KMS-11 (cell line): ENCODE results near the gene SYNPR.

Experiments used
- H2AFZ ChIP-seq: fragments of 200-600 bp; sonication (generic); 2 replicates; pipeline ENCODE4 v1.6.1; 2016; ENCODE audit warnings: antibody characterized with exemption, mixed run types, low read depth
- H3K27ac ChIP-seq: fragments of 200-600 bp; sonication (generic); 2 replicates; pipeline ENCODE4 v1.6.1; 2016; ENCODE audit warnings: mild to moderate bottlenecking, mixed run types
- H3K27me3 ChIP-seq: fragments of 200-600 bp; sonication (generic); 2 replicates; pipeline ENCODE4 v1.6.1; 2017; ENCODE audit warnings: mild to moderate bottlenecking, low read depth, mixed run types, moderate library complexity; ENCODE audit not compliant: insufficient read depth
- H3K36me3 ChIP-seq: fragments of 200-600 bp; sonication (generic); 2 replicates; pipeline ENCODE4 v1.6.1; 2017; ENCODE audit warnings: mild to moderate bottlenecking, mixed run types; ENCODE audit not compliant: insufficient read depth
- H3K4me1 ChIP-seq: fragments of 200-600 bp; sonication (generic); 2 replicates; pipeline ENCODE4 v1.6.1; 2016; ENCODE audit warnings: mild to moderate bottlenecking, low read depth, mixed run types; ENCODE audit not compliant: poor library complexity, severe bottlenecking
- H3K4me2 ChIP-seq: fragments of 200-600 bp; sonication (generic); 2 replicates; pipeline ENCODE4 v1.7.0; 2016; ENCODE audit warnings: mild to moderate bottlenecking, mixed run types
- H3K4me3 ChIP-seq: fragments of 200-600 bp; sonication (generic); IDR thresholded peaks from 2 replicates; pipeline ENCODE4 v1.6.1; 2017; ENCODE audit warnings: low read depth, low read length, mixed read lengths; ENCODE audit not compliant: insufficient read depth
- H3K79me2 ChIP-seq: fragments of 200-600 bp; sonication (generic); 2 replicates; pipeline ENCODE4 v1.6.1; 2016; ENCODE audit warnings: low read depth, mixed run types; ENCODE audit not compliant: insufficient read depth
- H3K9ac ChIP-seq: fragments of 200-600 bp; sonication (generic); 2 replicates; pipeline ENCODE4 v1.6.1; 2016; ENCODE audit warnings: mild to moderate bottlenecking, mixed run types
- H4K20me1 ChIP-seq: fragments of 200-600 bp; sonication (generic); 2 replicates; pipeline ENCODE4 v1.6.1; 2016; ENCODE audit warnings: mild to moderate bottlenecking, mixed run types; ENCODE audit not compliant: insufficient read depth
- TF ChIP-seq, protein P1 (sequence below): fragments of 200-600 bp; sonication (generic); conservative IDR thresholded peaks from 2 replicates; pipeline ENCODE4 v1.6.1; 2017; ENCODE audit warnings: low read depth, mild to moderate bottlenecking, antibody characterized with exemption, low read length, moderate library complexity, mixed read lengths

Gene SYNPR

DNA sequence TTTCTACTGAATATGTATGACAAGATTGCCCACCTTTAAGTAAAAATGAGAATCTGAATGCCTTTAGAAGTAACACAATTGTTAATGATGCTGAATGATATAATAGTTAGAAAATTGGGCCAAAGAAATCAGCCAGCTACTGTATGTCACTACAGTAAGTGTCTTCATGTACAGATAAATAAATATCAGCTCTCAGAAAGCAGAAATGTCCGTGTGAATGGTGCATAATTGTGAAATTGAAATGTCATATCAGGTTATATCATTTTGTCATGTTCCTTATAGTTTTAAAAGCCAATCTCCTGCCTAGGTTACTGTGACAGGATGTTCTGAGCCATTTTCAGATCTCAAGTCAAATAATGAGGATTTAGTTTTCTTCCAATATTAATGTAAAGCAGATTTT lies 283.8 kb downstream of the SYNPR start:
- no peaks in the 10 kb centered on the region for H3K4me1 ChIP-seq
- H3K36me3 ChIP-seq: no peaks in the 10 kb centered on the region
- H4K20me1 ChIP-seq: no peaks in the 10 kb centered on the region
- H2AFZ ChIP-seq: no peak overlapping the region
- no peak overlapping the region for H3K9ac ChIP-seq
- H3K79me2 ChIP-seq: no peaks in the 10 kb centered on the region
- no peak overlapping the region for H3K4me3 ChIP-seq
- no peaks in the 10 kb centered on the region for H3K27me3 ChIP-seq
- no peak overlapping the region for H3K27ac ChIP-seq
- H3K4me2 ChIP-seq: no peak overlapping the region
- TF ChIP-seq, protein P1, sequence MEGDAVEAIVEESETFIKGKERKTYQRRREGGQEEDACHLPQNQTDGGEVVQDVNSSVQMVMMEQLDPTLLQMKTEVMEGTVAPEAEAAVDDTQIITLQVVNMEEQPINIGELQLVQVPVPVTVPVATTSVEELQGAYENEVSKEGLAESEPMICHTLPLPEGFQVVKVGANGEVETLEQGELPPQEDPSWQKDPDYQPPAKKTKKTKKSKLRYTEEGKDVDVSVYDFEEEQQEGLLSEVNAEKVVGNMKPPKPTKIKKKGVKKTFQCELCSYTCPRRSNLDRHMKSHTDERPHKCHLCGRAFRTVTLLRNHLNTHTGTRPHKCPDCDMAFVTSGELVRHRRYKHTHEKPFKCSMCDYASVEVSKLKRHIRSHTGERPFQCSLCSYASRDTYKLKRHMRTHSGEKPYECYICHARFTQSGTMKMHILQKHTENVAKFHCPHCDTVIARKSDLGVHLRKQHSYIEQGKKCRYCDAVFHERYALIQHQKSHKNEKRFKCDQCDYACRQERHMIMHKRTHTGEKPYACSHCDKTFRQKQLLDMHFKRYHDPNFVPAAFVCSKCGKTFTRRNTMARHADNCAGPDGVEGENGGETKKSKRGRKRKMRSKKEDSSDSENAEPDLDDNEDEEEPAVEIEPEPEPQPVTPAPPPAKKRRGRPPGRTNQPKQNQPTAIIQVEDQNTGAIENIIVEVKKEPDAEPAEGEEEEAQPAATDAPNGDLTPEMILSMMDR: no peak

DNA sequence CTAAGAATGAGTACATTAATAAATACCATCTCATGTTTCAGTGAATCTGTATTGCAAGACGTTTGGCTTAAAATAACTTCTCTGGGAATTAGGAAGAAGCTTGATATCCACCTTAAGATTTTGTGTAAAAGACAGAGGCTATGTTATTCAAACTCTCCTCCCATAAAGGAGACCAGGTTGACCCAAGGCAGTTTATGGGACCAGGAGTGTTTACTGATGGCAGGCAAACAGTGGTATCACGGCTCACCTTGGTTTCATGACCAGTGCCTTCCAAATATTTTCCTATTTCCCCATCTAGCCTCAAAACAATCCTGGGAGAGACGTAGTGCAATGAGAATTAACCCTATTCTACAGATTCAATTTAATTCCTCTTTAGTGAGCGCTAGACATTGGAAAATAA lies 284.2 kb downstream of the SYNPR start:
- TF ChIP-seq, protein P1: no peak
- Histone ChIP-seq H3K9ac (no peak overlapping the region), H3K4me1 (no peaks in the 10 kb centered on the region), H3K4me2 (no peak overlapping the region), H3K4me3 (no peak overlapping the region), H3K79me2 (no peaks in the 10 kb centered on the region), H2AFZ (no peak overlapping the region), H3K36me3 (no peaks in the 10 kb centered on the region), H3K27me3 (no peaks in the 10 kb centered on the region), H3K27ac (no peak overlapping the region), H4K20me1 (no peaks in the 10 kb centered on the region)

DNA sequence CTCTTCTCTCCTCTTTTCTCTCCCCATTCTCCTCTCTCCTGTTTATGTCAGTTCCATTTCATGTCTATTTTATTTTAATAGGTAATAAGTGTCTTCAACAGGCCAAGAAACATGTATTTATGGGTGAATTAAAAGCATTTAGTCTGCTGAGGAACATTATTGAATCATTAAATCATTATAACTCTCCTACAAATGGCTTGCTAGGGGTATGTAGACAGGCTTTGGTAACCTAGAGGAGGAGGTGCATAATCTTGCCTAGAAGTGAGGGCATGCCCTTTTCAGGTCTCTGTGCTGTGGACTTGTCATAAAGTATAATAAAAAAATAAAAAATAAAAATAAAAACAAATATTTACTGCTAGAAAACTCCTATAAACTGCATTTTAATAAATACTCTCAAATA lies 285.5 kb downstream of the SYNPR start:
- Histone ChIP-seq H2AFZ (no peak overlapping the region), H3K4me1 (no peaks in the 10 kb centered on the region)
- TF ChIP-seq, protein P1: no peak

DNA sequence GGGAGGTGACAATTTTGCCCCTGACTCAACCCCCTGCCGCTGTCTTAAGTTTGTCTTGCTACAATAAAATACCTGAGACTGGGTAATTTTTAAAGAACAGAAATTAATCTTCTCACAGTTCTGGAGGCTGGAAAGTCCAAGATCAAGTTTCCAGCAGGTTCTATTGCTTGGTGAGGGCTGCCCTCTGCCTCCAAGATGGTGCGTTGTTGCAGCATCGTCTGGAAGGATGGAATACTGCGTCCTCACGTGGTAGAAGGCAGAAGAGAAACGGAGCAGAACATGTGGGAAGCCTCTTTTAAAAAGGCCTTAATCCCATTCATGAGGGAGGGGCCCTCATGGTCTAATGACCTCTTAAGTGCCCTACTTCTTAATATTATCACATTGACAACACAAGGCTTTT lies 287.1 kb downstream of the SYNPR start:
- no peak overlapping the region for H2AFZ ChIP-seq
- no peak overlapping the region for H3K27ac ChIP-seq
- no peak overlapping the region for H3K9ac ChIP-seq
- no peaks in the 10 kb centered on the region for H3K36me3 ChIP-seq
- H3K4me1 ChIP-seq: no peaks in the 10 kb centered on the region
- no peak overlapping the region for H3K4me2 ChIP-seq
- no peaks in the 10 kb centered on the region for H3K79me2 ChIP-seq
- no peak overlapping the region for H3K4me3 ChIP-seq
- H3K27me3 ChIP-seq: no peaks in the 10 kb centered on the region
- no peaks in the 10 kb centered on the region for H4K20me1 ChIP-seq
- TF ChIP-seq, protein P1: no peak

More for the DNA sequence above, 285.5 kb downstream of the SYNPR start:
- Histone ChIP-seq H3K36me3 (no peaks in the 10 kb centered on the region), H3K4me3 (no peak overlapping the region), H3K27me3 (no peaks in the 10 kb centered on the region), H3K4me2 (no peak overlapping the region), H3K27ac (no peak overlapping the region), H3K79me2 (no peaks in the 10 kb centered on the region), H3K9ac (no peak overlapping the region), H4K20me1 (no peaks in the 10 kb centered on the region)
